OCI-LY3 (cell line): ENCODE data around the gene PLCE1.
"Not testable (repeated sequence)": the region's sequence is repeated elsewhere in the genome, so short reads cannot be mapped to it uniquely, and the experiment has no call there.

Source experiments
- H2AFZ ChIP-seq: fragments of 200-600, 300-600 bp; shearing (Covaris generic); 2 replicates; pipeline ENCODE4 v1.6.0; 2014; ENCODE audit warnings: antibody characterized with exemption, low read depth, low read length
- H3K27ac ChIP-seq: fragments of 200-600, 300-600 bp; sonication (generic); 2 replicates; pipeline ENCODE4 v1.5.1; 2014; ENCODE audit warnings: mild to moderate bottlenecking, low read length, moderate library complexity, mixed read lengths
- H3K27me3 ChIP-seq: fragments of 200-600, 300-600 bp; sonication (generic); 2 replicates; pipeline ENCODE4 v1.6.1; 2014; ENCODE audit warnings: low read depth, low read length, mixed read lengths
- H3K36me3 ChIP-seq: fragments of 200-600, 300-600 bp; sonication (generic); replicated peaks from 2 replicates; pipeline ENCODE3; 2014; ENCODE audit warnings: low read depth, low read length, mixed read lengths
- H3K4me1 ChIP-seq: fragments of 300-600, 200-600 bp; sonication (generic); 2 replicates; pipeline ENCODE4 v1.6.1; 2014; ENCODE audit warnings: low read length, mixed read lengths
- H3K4me2 ChIP-seq: fragments of 200-600, 300-600 bp; sonication (generic); 2 replicates; pipeline ENCODE4 v1.6.1; 2014; ENCODE audit warnings: low read length, mixed read lengths
- H3K4me3 ChIP-seq: fragments of 300-600, 200-600 bp; sonication (generic); 2 replicates; pipeline ENCODE4 v1.5.1; 2014; ENCODE audit warnings: antibody characterized with exemption, mild to moderate bottlenecking, low read length, moderate library complexity
- H3K79me2 ChIP-seq: fragments of 300-600, 200-600 bp; shearing (Covaris generic); 2 replicates; pipeline ENCODE4 v1.6.1; 2014; ENCODE audit warnings: mild to moderate bottlenecking, low read length, mixed read lengths
- H3K9ac ChIP-seq: fragments of 300-600, 200-600 bp; shearing (Covaris generic); 2 replicates; pipeline ENCODE4 v1.6.0; 2014; ENCODE audit warnings: mild to moderate bottlenecking, low read length, moderate library complexity
- H3K9me3 ChIP-seq: fragments of 200-600, 300-600 bp; shearing (Covaris generic); 2 replicates; pipeline ENCODE4 v1.6.1; 2014; ENCODE audit warnings: low read length, mixed read lengths; ENCODE audit not compliant: insufficient read depth
- H4K20me1 ChIP-seq: fragments of 200-600, 300-600 bp; sonication (generic); 2 replicates; pipeline ENCODE4 v1.6.1; 2016; ENCODE audit warnings: low read length, mixed read lengths; ENCODE audit not compliant: insufficient read depth
- CTCF ChIP-seq: fragments of 200-600, 300-600 bp; sonication (generic); IDR thresholded peaks from 2 replicates; pipeline ENCODE4 v1.5.1; 2014; ENCODE audit warnings: antibody characterized with exemption, low read length, low read depth
- EZH2phosphoT487 ChIP-seq: fragments of 200-600 bp; shearing (Covaris generic); IDR thresholded peaks from 2 replicates; pipeline ENCODE4 v1.6.1; 2018; ENCODE audit warnings: antibody characterized with exemption, mixed run types, low read depth

The PLCE1 gene

GRCh38 chr10:93968540-93968945 lies 25.2 kb upstream of the PLCE1 start:
- no peaks in the 10 kb centered on the region for H3K79me2 ChIP-seq
- no peak overlapping the region for H3K4me2 ChIP-seq

GRCh38 chr10:93970433-93971010 lies 23.2 kb upstream of the PLCE1 start:
- not testable (repeated sequence) for H3K4me2 ChIP-seq, H3K27me3 ChIP-seq

More at GRCh38 chr10:93968540-93968945, 25.2 kb upstream of the PLCE1 start:
- Histone ChIP-seq H3K36me3 (no peaks in the 10 kb centered on the region), H4K20me1 (no peaks in the 10 kb centered on the region), H3K4me1 (no peaks in the 10 kb centered on the region), H3K27me3 (no peaks in the 10 kb centered on the region), H3K9ac (no peak overlapping the region), H3K4me3 (no peak overlapping the region), H3K9me3 (no peaks in the 10 kb centered on the region), H2AFZ (no peak overlapping the region), H3K27ac (no peak overlapping the region)
- TF ChIP-seq CTCF (no peak), EZH2phosphoT487 (no peak)

GRCh38 chr10:93973748-93974445 lies 19.8 kb upstream of the PLCE1 start:
- TF ChIP-seq CTCF, result no peak
- no peak for TF ChIP-seq EZH2phosphoT487
- Histone ChIP-seq H3K9me3 (no peaks in the 10 kb centered on the region), H4K20me1 (no peaks in the 10 kb centered on the region), H3K36me3 (no peaks in the 10 kb centered on the region), H3K4me2 (no peak overlapping the region), H3K4me1 (no peaks in the 10 kb centered on the region), H3K4me3 (no peak overlapping the region), H3K27me3 (no peaks in the 10 kb centered on the region), H3K79me2 (no peaks in the 10 kb centered on the region), H3K27ac (no peak overlapping the region), H2AFZ (no peak overlapping the region), H3K9ac (no peak overlapping the region)

More at GRCh38 chr10:93970433-93971010, 23.2 kb upstream of the PLCE1 start:
- H3K9ac ChIP-seq, H4K20me1 ChIP-seq, H3K27ac ChIP-seq, H3K36me3 ChIP-seq, H3K4me1 ChIP-seq, H3K79me2 ChIP-seq, H2AFZ ChIP-seq, H3K4me3 ChIP-seq, H3K9me3 ChIP-seq: not testable (repeated sequence)

- no peaks in the 10 kb centered on the region for H3K4me1 ChIP-seq
- no peak overlapping the region for H3K4me2 ChIP-seq
- TF ChIP-seq EZH2phosphoT487, result no peak
- H2AFZ ChIP-seq, result no peak overlapping the region
- H4K20me1 ChIP-seq, result no peaks in the 10 kb centered on the region
- no peaks in the 10 kb centered on the region for H3K36me3 ChIP-seq
- H3K79me2 ChIP-seq, result no peaks in the 10 kb centered on the region
- no peaks in the 10 kb centered on the region for H3K27me3 ChIP-seq
- no peak overlapping the region for H3K27ac ChIP-seq
- no peak overlapping the region for H3K4me3 ChIP-seq
- no peak overlapping the region for H3K9ac ChIP-seq
- no peaks in the 10 kb centered on the region for H3K9me3 ChIP-seq
Observed at GRCh38 chr10:93977442-93977841, 16.3 kb upstream of the PLCE1 start.

- Histone ChIP-seq H4K20me1 (no peaks in the 10 kb centered on the region), H3K9ac (no peak overlapping the region), H3K9me3 (no peaks in the 10 kb centered on the region), H3K4me2 (no peak overlapping the region), H3K27me3 (no peaks in the 10 kb centered on the region), H3K4me1 (no peaks in the 10 kb centered on the region), H3K27ac (no peak overlapping the region), H3K36me3 (no peaks in the 10 kb centered on the region), H2AFZ (no peak overlapping the region), H3K4me3 (no peak overlapping the region), H3K79me2 (no peaks in the 10 kb centered on the region)
- TF ChIP-seq CTCF (no peak), EZH2phosphoT487 (no peak)
Observed at GRCh38 chr10:93980486-93980885, 13.2 kb upstream of the PLCE1 start.
